Activated T-helper 9 cell treated with anti-CD3 and anti-CD28 coated beads, Interleukin-2, amount 50 U/mL, for 16 hours (primary cell): ENCODE data around the gene KCNQ2.
A peak's percentile ranks its signal among the peaks of the same experiment; 100 is the strongest.

ENCODE experiments used
- DNase-seq: peaks from one replicate; pipeline ENCODE4 v3.0.0-alpha.2; 2020; ENCODE audit warnings: low read depth

KCNQ2 gene

DNA sequence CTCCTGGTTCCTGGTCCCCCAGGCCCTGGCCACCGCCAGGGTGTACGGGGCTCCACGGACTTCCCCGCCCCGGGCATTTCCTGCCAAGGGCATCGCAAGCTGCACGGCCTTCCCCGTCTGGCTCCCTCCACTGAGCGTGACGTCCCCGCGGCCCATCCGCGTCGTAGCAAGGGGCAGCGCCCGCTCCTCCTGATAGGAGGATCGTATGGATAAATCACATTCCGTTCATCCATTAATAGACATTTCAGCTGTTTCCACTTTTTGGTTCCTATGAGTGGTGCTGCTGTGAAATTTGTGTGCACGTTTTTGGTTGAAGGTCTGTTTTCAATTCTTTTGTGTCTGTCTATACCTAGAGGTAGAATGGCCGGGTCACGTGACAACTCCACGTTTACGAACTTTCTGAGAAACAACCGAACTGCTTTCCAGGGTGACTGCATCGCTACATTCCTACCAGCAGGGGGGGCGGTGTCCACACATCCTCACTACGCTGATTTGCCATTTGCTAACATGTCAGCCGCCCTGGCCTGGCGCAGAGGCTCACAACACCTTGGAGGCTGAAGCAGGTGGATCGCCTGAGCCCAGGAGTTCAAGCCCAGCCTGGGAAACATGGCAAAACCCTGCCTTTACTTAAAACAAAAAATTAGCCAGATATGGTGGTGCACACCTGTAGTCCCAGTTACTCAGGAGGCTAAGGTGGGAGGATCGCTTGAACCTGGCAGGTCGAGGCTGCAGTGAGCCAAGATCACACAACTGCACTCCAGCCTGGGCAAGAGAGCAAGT is 37.7 kb downstream of the KCNQ2 start:
- DNase-seq, result peak; percentile 61

GRCh38 chr20:63433756-63434531 is 38.5 kb downstream of the KCNQ2 start:
- DNase-seq, result no peak

GRCh38 chr20:63433351-63433750 is 39.1 kb downstream of the KCNQ2 start:
- no peak for DNase-seq

DNA sequence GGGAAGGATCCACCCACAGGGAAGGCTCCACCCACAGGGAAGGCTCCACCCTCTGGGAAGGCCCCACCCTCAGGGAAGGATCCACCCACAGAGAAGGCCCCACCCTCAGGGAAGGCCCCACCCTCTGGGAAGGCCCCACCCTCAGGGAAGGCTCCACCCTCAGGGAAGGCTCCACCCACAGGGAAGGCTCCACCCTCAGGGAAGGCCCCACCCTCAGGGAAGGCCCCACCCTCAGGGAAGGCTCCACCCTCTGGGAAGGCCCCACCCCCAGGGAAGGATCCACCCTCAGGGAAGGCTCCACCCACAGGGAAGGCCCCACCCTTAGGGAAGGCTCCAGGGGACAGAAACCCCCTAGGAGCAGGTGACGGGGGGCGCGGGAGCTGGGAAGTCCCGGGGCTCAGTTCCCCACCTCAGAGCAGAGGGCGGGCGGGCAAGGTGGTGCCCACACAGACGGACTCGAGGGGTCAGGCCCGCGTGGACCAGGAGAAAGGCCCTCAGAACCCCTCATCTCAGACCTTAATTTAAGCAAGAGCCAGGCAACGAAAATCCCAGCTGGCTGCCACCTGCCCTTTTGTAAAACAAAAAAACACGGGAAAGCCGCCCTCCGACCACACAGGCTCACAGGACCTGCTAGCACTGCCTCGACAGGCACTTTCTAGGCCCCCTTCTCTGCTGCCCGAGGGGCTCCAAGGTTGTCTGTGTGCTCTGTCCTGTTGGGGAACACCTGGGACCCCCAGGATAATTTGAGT is 39.7 kb downstream of the KCNQ2 start:
- no peak for DNase-seq

DNA sequence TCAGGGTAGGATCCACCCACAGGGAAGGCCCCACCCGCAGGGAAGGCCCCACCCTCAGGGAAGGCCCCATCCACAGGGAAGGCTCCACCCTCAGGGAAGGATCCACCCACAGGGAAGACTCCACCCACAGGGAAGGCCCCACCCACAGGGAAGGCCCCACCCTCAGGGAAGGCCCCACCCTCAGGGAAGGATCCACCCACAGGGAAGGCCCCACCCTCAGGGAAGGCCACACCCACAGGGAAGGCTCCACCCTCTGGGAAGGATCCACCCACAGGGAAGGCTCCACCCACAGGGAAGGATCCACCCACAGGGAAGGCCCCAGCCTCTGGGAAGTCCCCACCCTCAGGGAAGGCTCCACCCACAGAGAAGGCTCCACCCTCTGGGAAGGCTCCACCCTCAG is 40.5 kb downstream of the KCNQ2 start:
- no peak for DNase-seq

GRCh38 chr20:63430891-63431290 is 41.6 kb downstream of the KCNQ2 start:
- DNase-seq, result no peak

DNA sequence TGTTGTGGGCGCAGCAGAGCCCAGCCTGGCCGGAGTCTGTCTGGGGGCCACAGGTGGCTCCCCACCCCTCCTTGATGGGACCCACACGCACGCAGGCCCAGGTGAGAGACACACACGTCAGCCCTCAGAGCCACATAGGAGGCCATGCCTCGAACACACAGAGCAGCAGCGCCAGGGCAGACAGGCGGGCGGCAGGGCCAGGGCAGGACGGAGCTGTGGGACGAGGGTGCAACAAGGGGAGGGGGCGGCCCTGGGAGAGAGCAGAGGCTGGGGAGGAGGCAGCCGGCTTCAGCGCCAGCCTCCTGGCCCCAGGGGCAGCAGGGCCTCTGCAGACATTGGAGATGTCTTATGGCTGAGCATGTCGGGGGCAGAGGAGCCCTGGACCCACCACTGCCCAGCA is 42.5 kb downstream of the KCNQ2 start:
- DNase-seq, result no peak

- DNase-seq, result no peak
Measured at GRCh38 chr20:63428906-63429575, 43.4 kb downstream of the KCNQ2 start.

GRCh38 chr20:63427724-63428330 is 44.6 kb downstream of the KCNQ2 start:
- DNase-seq, result no peak

GRCh38 chr20:63427206-63427605 is 45.2 kb downstream of the KCNQ2 start:
- no peak for DNase-seq

- DNase-seq, result no peak
Measured at GRCh38 chr20:63425846-63426485, 46.5 kb downstream of the KCNQ2 start.

DNA sequence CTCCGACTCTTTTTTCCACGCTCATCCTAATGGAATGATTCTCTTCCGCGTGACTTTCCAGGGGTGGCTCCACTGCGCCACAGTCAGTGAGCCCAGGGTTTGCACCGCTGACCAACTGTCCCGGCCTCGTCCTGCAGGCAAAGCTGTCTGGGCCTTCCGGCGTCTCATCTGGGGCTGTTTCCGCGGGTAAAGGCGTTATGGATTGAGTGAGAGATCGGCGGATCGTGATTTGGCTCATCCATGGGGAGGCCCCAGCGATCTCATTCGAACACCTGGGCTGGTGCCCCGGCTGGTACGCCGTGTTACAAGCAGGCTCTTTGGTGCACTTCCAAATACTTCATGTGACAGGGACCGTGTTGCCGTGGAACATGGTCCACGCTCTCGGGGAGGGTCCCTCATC is 47.8 kb downstream of the KCNQ2 start:
- no peak for DNase-seq

GRCh38 chr20:63423751-63424150 is 48.7 kb downstream of the KCNQ2 start:
- no peak for DNase-seq

DNA sequence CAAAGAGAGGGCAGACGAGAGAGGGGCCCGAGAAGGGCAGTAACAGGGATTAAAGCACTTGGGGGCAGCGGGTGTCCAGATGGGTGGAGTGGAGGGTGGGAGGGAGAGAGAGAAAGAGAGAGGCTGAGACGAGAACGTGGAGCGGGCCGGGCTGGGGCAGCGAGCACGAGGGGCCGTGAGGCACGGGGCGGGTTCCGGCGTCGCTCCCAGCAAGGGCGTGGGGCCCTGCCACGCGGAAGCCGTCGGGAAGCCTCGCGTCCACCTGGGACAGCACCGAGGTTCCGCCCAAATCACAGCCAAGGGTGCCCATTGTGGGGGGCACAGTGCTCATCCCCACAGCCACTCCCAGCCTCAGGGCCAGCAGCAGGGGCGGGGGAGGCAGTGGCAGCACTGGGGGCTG is 49.8 kb downstream of the KCNQ2 start:
- DNase-seq, result no peak

DNA sequence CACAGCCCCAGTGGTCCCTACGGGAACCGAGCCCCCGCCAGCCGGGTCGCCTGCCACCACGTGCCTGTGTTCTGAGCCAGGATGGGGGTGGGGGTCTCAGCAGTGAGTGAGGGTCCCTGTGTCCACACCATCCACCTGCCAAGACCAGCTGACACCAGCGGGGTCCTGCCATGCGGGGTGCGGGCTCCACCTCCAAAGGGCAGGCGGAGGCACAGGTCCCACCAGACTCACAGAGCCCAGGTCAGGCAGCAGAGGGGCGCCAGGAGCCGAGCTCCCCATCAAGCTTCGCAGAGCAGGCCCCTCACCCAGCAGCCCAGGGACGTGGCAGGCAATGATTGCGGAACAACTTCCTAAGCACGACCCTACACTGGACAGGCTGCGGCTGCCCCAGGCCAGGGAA is 50.5 kb downstream of the KCNQ2 start:
- DNase-seq, result no peak

GRCh38 chr20:63421094-63421692 is 51.3 kb downstream of the KCNQ2 start:
- DNase-seq, result no peak

GRCh38 chr20:63420359-63421093 is 51.9 kb downstream of the KCNQ2 start:
- no peak for DNase-seq

DNA sequence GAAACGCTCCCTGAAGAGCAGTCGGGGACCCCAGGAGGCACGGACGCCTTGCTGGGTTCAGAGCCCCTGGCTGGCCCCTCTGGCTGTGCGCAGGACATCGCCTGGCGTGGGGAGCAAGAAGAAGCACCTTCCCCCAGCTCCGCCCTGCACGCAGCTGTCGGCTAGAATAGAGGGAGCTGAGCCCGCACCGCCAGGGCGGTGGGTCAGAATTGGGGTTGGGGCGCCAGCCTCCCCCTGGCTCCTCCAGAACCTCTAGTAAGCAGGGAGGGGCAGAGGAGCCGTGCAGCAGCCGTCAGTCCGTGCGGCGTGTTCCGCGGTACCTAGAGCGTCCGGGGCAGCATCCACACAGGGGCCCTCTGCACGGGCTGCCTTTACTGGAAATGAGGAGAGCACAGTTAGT is 53.2 kb downstream of the KCNQ2 start:
- no peak for DNase-seq

DNA sequence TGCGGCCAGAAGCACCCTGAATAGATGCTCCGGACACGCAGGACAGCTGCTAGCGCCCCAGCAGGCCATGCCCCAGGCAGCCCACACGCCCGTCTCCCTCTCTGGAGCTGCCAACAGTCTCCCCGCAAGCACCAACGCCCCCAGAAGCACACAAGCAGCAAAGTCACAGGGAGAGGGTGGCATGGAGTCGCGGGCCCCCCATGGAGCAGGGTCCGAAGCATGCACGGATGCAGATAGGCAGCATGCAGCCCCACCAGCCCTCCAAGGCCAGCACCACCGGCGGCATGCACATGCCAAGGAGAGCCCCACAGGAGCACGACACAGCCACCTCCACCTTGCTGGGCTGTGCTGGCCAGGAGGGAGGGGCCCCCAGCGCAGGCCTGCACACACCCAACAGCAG is 53.8 kb downstream of the KCNQ2 start:
- DNase-seq, result no peak

- no peak for DNase-seq
Measured at GRCh38 chr20:63417738-63418120, 54.7 kb downstream of the KCNQ2 start.
